Measurements from ENCODE around the gene NCLN. TPM values are rescaled to one million over a fixed set of nuclear protein-coding genes. Genes with fewer than 3 reads are reported as not detected.
"Not testable (repeated sequence)": the region's sequence is repeated elsewhere in the genome, so short reads cannot be mapped to it uniquely, and the experiment has no call there.

NCLN gene
- total and polyA plus RNA-seq, 3 donors from 2014 or later: 50.2 to 65.5 (median 65.3) TPM

DNA sequence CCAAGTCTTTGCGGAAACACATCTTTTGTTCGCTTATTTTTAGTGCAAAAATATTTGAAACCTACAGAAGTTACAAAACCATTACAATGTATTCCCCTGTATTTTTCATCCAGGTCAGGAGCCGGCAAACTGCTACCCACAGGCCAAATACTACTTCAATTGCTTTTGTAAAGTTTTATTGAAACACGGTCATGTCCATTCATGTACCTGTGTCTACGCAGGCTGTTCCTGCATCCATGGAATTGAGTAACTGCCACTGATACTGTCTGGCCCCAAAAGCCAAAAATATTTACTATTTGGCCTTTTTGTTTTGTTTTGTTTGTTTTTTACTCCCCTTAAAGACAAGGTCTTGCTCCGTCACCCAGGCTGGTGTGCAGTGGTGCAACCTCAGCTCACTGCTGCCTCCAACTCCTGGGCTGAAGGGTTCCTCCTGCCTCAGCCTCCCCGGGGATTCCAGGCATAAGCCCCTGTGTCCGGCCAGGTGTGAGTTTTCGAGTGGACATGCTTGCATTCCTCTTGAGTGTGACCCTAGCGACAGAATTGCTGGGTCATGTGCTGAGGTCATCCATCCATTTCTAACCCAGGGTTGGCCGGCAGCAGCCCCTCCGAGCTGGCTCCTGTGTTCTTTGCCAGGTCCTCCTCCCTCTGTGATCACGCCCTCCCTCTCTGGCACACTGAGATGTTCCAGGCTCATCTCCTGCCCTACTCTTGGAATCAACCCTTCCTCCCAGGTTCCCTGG lies 18.0 kb upstream of the NCLN start:
- Histone ChIP-seq H3K4me1 (peaks cover 4% of the 10 kb centered on the region), H3K27ac (no peak overlapping the region), H3K36me3 (ENCODE audit: low read depth, missing control alignments) (no peaks in the 10 kb centered on the region), H3K27me3 (no peaks in the 10 kb centered on the region), H3K9me3 (no peaks in the 10 kb centered on the region), H3K4me3 (no peak overlapping the region)
- 72 to 77% methylated on average over 12 to 13 of the region's 13 CpGs for WGBS, 2 donors
- TF ChIP-seq, protein P1, sequence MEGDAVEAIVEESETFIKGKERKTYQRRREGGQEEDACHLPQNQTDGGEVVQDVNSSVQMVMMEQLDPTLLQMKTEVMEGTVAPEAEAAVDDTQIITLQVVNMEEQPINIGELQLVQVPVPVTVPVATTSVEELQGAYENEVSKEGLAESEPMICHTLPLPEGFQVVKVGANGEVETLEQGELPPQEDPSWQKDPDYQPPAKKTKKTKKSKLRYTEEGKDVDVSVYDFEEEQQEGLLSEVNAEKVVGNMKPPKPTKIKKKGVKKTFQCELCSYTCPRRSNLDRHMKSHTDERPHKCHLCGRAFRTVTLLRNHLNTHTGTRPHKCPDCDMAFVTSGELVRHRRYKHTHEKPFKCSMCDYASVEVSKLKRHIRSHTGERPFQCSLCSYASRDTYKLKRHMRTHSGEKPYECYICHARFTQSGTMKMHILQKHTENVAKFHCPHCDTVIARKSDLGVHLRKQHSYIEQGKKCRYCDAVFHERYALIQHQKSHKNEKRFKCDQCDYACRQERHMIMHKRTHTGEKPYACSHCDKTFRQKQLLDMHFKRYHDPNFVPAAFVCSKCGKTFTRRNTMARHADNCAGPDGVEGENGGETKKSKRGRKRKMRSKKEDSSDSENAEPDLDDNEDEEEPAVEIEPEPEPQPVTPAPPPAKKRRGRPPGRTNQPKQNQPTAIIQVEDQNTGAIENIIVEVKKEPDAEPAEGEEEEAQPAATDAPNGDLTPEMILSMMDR (IDR thresholded peaks at IDR 0.05): no peak
- no peak for TF ChIP-seq POLR2A (IDR thresholded peaks at IDR 0.05)
- intact Hi-C loops (cut with DNase I; ENCODE audit: low total_unique reads): loop anchor here (10.0 kb wide), 1 partner anchor 93 kb away; no protein-coding TSS in a partner anchor
- no peak for DNase-seq

DNA sequence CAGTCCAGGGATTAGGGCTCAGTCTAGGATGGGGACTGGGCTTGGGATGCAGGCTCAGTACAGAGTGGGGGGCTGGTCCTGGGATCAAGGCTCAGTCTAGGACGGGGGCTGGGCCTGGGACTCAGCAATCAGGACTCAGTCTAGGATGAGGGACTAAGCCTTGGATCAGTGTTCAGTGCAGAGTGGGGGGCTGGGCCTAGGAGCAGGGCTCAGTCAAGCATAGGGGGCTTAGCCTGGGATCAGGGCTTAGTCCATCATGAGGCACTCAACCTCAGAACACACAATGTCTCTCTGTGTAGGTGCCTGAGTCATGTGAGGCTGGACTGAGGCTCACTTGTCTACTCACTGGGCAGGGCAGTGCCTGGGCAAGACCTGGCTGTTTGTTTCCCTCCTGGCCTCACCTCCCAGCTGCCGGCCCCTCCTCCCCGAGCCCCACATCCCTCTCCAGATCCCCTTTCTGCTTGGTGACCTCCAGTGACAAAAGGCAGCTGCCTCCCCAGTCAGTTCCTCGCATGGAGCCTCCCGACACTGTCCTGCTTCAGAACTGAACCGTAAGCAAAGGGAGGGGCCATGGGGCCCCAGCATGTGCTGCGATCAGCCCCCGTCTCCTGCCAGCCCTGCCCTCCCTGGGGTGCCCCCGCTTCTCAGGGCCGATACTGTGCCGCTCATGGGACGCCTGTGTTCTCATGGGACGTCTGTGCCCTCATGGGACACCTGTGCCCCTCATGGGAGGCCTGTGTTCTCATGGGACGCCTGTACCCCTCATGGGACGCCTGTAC lies 13.6 kb upstream of the NCLN start:
- WGBS, 2 donors: 92 to 94% methylated on average over 8 to 15 of the region's 15 CpGs

DNA sequence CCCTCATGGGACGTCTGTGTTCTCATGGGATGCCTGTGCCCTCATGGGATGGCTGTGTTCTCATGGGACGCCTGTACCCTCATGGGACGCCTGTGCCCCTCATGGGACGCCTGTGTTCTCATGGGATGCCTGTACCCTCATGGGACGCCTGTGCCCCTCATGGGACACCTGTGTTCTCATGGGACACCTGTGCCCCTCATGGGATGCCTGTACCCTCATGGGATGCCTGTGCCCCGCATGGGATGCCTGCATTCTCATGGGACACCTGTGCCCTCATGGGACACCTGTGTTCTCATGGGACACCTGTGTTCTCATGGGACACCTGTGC lies 13.1 kb upstream of the NCLN start:
- H3K27ac ChIP-seq; DNase-seq; H3K36me3 ChIP-seq (ENCODE audit: low read depth, missing control alignments); intact Hi-C loops (cut with DNase I; ENCODE audit: low total_unique reads); H3K4me1 ChIP-seq; H3K27me3 ChIP-seq; H3K4me3 ChIP-seq; H3K9me3 ChIP-seq: not testable (repeated sequence)
- WGBS, 2 donors: 72 to 92% methylated on average over 4 to 6 of the region's 6 CpGs

More for the DNA sequence above, 13.6 kb upstream of the NCLN start:
- Histone ChIP-seq H3K27ac (no peak overlapping the region), H3K4me1 (no peaks in the 10 kb centered on the region), H3K4me3 (no peak overlapping the region), H3K36me3 (ENCODE audit: low read depth, missing control alignments) (no peaks in the 10 kb centered on the region), H3K27me3 (no peaks in the 10 kb centered on the region), H3K9me3 (no peaks in the 10 kb centered on the region)
- TF ChIP-seq, protein P1 (IDR thresholded peaks at IDR 0.05): no peak
- TF ChIP-seq POLR2A (IDR thresholded peaks at IDR 0.05): no peak
- DNase-seq: no peak
- intact Hi-C loops (cut with DNase I; ENCODE audit: low total_unique reads): no loop called here

DNA sequence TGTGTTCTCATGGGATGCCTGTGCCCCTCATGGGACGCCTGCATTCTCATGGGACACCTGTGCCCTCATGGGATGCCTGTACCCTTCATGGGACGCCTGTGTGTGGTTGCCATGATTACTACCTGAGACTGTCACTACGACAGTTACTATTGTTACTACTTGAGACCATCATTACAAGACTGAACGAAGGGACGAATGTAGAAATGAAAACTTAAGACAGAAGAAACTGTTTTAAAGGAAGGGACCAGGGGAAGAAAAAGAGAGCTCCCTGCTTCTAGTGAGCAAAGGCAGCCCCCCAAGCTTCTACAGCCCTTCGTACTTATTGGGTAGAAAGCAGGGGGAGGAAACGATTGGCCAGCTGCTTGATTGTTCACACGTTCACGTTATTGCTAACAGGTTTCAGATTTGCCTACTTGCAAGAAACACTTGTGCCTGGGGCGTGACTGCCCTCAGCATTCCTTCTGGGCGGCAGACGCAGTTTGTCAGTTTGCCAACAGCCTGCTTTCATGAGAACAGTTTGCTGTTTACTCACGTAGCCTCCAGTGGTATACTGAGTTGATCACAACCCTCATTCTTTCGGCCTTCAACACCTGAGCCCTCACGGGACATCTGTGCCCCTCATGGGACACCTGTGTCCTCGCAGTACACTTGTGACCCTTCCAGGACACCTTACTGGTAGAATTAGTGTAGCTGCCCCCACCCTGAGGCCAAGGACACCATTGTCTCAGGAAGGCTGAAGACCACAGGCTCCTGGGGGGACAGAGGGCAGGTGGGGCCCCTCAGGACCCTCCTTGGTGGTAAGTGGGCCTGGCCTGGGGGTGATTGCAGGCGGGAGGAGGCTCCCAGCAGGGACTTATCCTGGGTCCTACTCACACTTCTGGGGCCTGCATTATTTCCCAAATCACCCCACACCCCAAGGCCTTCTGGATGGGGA lies 9.7 kb upstream of the NCLN start:
- intact Hi-C loops (cut with DNase I; ENCODE audit: low total_unique reads): no loop called here
- 63 to 67% methylated on average over 17 of the region's 17 CpGs for WGBS, 2 donors
- no peak overlapping the region for H3K27ac ChIP-seq
- TF ChIP-seq, protein P1 (IDR thresholded peaks at IDR 0.05): no peak
- no peaks in the 10 kb centered on the region for H3K36me3 ChIP-seq (ENCODE audit: low read depth, missing control alignments)
- H3K4me1 ChIP-seq: no peaks in the 10 kb centered on the region
- peak; percentile 64 for DNase-seq
- H3K4me3 ChIP-seq: no peak overlapping the region
- H3K27me3 ChIP-seq: no peaks in the 10 kb centered on the region
- no peaks in the 10 kb centered on the region for H3K9me3 ChIP-seq

Data from testis (tissue), 3 donors.